B cell (primary cell): Measurements from ENCODE around the gene YES1.

Source experiments
- CTCF ChIP-seq: fragments of 200-600 bp; IDR thresholded peaks from one replicate; pipeline ENCODE4 v1.8.0; 2022; ENCODE audit warnings: antibody characterized with exemption, mild to moderate bottlenecking
- EZH2 ChIP-seq: IDR thresholded peaks from 2 replicates; pipeline ENCODE4 v1.6.1; 2012; ENCODE audit warnings: borderline replicate concordance, low read depth, mild to moderate bottlenecking, moderate library complexity, low read length; ENCODE audit not compliant: insufficient read depth, poor library complexity, severe bottlenecking

GRCh38 chr18:830315-830901, 18.4 kb upstream of the YES1 start:
- TF ChIP-seq EZH2 (no peak), CTCF (no peak)
